GM18861 (cell line): ENCODE measurements around the gene SCD5.

Experiments
- ATAC-seq: cut with Tn5 transposase; IDR thresholded peaks from one replicate; pipeline ENCODE4 v1.9.1; 2021; ENCODE audit not compliant: unreplicated experiment

SCD5 gene

GRCh38 chr4:82694892-82695291 lies 103.7 kb downstream of the SCD5 start:
- no peak for ATAC-seq

- ATAC-seq = no peak
These were observed 104.5 kb downstream of the SCD5 start for GRCh38 chr4:82694046-82694445.

- ATAC-seq = no peak
These were observed 106.4 kb downstream of the SCD5 start for GRCh38 chr4:82692101-82692780.

- ATAC-seq = no peak
These were observed 107.2 kb downstream of the SCD5 start for GRCh38 chr4:82691431-82691830.

- no peak for ATAC-seq
These were observed 110.4 kb downstream of the SCD5 start for GRCh38 chr4:82688091-82688795.

- no peak for ATAC-seq
These were observed 111.1 kb downstream of the SCD5 start for GRCh38 chr4:82687531-82687930.

GRCh38 chr4:82681754-82682153 lies 116.8 kb downstream of the SCD5 start:
- no peak for ATAC-seq

GRCh38 chr4:82680834-82681233 lies 117.8 kb downstream of the SCD5 start:
- no peak for ATAC-seq

- no peak for ATAC-seq
These were observed 119.1 kb downstream of the SCD5 start for GRCh38 chr4:82679531-82679930.

GRCh38 chr4:82678051-82678450 lies 120.5 kb downstream of the SCD5 start:
- ATAC-seq = no peak

GRCh38 chr4:82677327-82677726 lies 121.3 kb downstream of the SCD5 start:
- no peak for ATAC-seq

GRCh38 chr4:82667761-82668480 lies 130.7 kb downstream of the SCD5 start:
- ATAC-seq = no peak

- no peak for ATAC-seq
These were observed 131.5 kb downstream of the SCD5 start for GRCh38 chr4:82666970-82667665.

- no peak for ATAC-seq
These were observed 137.2 kb downstream of the SCD5 start for GRCh38 chr4:82661181-82661992.

- no peak for ATAC-seq
These were observed 146.5 kb downstream of the SCD5 start for GRCh38 chr4:82652062-82652461.

GRCh38 chr4:82650868-82651267 lies 147.7 kb downstream of the SCD5 start:
- no peak for ATAC-seq

GRCh38 chr4:82648356-82648755 lies 150.2 kb downstream of the SCD5 start:
- no peak for ATAC-seq

GRCh38 chr4:82645936-82646565 lies 152.5 kb downstream of the SCD5 start:
- no peak for ATAC-seq

GRCh38 chr4:82644734-82645126 lies 153.9 kb downstream of the SCD5 start:
- no peak for ATAC-seq
